ENCODE measurements around the gene SH3BGRL2.

GRCh38 chr6:79646561-79646960, 15.4 kb downstream of the SH3BGRL2 start:
- no peak for TF ChIP-seq SUZ12 (IDR thresholded peaks at IDR 0.05)
- TF ChIP-seq ELF4 (IDR thresholded peaks at IDR 0.05): no peak
